Measurements from ENCODE around the gene ENG. TPM values are rescaled to one million over a fixed set of nuclear protein-coding genes. Genes with fewer than 3 reads are reported as not detected.
"Not testable (repeated sequence)": the region's sequence is repeated elsewhere in the genome, so short reads cannot be mapped to it uniquely, and the experiment has no call there.

The ENG gene
- polyA plus RNA-seq, 1 experiment, result 17.2 TPM

DNA sequence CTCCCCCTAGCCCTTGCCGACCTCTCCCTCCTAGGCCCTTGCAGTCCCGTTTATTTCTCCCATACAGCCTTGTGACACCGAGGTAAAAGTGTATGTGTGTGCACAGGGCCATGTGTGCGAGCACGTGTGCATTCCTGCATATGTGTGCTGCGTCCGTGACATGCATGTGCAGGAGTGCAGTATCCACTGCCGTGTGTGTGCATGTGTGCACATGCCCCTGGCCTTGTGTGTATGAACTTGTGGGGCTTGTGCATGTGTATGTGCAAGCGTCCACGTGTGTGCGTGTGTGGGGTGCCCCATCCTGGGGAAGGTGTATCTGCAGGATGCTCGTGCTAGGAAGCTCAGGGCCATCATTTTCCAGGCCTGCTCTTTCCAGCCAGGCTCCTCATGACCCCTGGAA is 16.4 kb upstream of the ENG start:
- CTCF ChIA-PET, result interaction anchor here (0.5 to 2.5 kb wide), 6 partner anchors 10 to 136 kb away, joined by 4 to 28 read pairs (median 10); partner anchors contain the start of gene TOR2A
- Histone ChIP-seq H3K4me3 (ENCODE audit: low read depth, low read length) (no peak overlapping the region), H3K27ac (ENCODE audit: low read depth, low read length) (no peak overlapping the region), H3K9me3 (ENCODE audit: control insufficient read depth, insufficient read depth, low read length) (no peaks in the 10 kb centered on the region; the same call in 1 of the 2 replicates), H3K27me3 (ENCODE audit: control insufficient read depth, insufficient read depth, low read length) (no peaks in the 10 kb centered on the region)
- TF ChIP-seq, protein P1, sequence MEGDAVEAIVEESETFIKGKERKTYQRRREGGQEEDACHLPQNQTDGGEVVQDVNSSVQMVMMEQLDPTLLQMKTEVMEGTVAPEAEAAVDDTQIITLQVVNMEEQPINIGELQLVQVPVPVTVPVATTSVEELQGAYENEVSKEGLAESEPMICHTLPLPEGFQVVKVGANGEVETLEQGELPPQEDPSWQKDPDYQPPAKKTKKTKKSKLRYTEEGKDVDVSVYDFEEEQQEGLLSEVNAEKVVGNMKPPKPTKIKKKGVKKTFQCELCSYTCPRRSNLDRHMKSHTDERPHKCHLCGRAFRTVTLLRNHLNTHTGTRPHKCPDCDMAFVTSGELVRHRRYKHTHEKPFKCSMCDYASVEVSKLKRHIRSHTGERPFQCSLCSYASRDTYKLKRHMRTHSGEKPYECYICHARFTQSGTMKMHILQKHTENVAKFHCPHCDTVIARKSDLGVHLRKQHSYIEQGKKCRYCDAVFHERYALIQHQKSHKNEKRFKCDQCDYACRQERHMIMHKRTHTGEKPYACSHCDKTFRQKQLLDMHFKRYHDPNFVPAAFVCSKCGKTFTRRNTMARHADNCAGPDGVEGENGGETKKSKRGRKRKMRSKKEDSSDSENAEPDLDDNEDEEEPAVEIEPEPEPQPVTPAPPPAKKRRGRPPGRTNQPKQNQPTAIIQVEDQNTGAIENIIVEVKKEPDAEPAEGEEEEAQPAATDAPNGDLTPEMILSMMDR (IDR thresholded peaks at IDR 0.05; ENCODE audit: low read depth, low read length), result no peak
- POLR2A ChIA-PET, result no interaction called here
- no peak for DNase-seq (ENCODE audit: low read depth, low spot score)

DNA sequence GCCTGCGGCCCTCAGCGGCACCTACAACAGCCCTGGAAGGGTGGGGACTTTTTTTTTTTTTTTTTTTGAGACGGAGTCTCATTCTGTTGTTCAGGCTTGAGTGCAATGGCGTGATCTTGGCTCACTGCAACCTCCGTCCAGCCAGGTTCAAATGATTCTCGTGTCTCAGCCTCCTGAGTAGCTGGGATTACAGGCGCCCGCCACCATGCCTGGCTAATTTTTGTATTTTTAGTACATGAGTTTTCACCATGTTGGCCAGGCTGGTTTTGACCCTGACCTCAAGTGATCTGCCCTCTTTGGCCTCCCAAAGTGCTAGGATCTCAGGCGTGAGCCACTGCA is 15.7 kb upstream of the ENG start:
- CTCF ChIA-PET, result interaction anchor here (0.7 to 2.5 kb wide), 34 partner anchors 8 to 365 kb away, joined by 3 to 28 read pairs (median 6); partner anchors contain the start of genes CDK9, ENG, FPGS and TOR2A

DNA sequence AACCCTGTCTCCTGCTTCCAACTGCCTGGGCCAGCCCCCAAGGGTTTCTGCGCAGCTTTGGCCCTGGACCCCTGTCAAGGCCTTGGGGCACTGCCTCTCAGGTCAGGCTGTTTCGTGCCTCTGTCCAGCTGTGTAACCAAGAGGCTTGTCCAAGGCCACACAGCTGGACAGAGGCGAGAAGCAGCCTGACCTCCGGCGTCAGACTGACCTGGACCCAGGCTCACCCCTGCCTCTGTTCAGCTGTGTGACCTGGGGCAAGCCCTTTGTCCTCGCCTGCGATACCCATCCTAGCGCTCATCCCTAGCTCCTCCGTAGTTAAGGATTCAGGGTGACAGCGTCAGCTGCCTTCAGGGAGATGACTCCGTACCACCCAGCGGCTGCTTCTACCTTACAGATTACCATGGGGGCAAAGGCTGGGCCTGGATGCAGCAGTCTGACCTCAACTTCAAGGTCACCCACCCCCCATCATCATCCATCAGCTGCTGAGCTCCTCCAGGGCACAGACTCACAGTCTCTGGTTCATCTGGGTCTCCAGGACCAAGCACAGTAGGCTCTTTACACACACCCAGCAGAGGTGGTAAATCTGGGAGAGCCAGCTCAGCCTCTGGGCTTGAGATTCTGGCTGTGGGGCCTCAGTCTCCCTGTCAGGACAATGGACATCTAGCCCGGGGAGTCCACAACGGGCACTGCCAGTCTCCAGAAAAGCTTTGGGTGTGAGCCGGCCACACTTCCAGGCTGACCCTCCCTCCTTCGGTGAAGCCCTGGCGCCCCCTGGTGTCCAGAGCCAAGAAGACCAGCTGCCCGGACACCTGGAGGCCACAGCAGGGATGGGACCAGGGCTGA is 15.1 kb upstream of the ENG start:
- DNase-seq (ENCODE audit: low read depth, low spot score), result peak; percentile 36
- Histone ChIP-seq H3K27me3 (ENCODE audit: control insufficient read depth, insufficient read depth, low read length) (no peaks in the 10 kb centered on the region), H3K9me3 (ENCODE audit: control insufficient read depth, insufficient read depth, low read length) (no peaks in the 10 kb centered on the region; the same call in 1 of the 2 replicates), H3K4me3 (ENCODE audit: low read depth, low read length) (no peak overlapping the region), H3K27ac (ENCODE audit: low read depth, low read length) (no peak overlapping the region)
- ChIA-PET POLR2A (interaction anchor here (0.6 to 1.3 kb wide), 9 partner anchors 15 to 135 kb away, joined by 3 to 7 read pairs (median 4); partner anchors contain the start of genes ENG, FPGS and TOR2A), CTCF (interaction anchor here (0.5 to 2.5 kb wide), 42 partner anchors 8 to 1890 kb away, joined by 3 to 28 read pairs (median 5); partner anchors contain the start of genes CDK9, ENG, FPGS and TOR2A)
- TF ChIP-seq, protein P1 (IDR thresholded peaks at IDR 0.05; ENCODE audit: low read depth, low read length), result peak; percentile 89

More for the DNA sequence above, 15.7 kb upstream of the ENG start:
- not testable (repeated sequence) for DNase-seq (ENCODE audit: low read depth, low spot score); H3K9me3 ChIP-seq (ENCODE audit: control insufficient read depth, insufficient read depth, low read length); H3K27me3 ChIP-seq (ENCODE audit: control insufficient read depth, insufficient read depth, low read length); H3K27ac ChIP-seq (ENCODE audit: low read depth, low read length); H3K4me3 ChIP-seq (ENCODE audit: low read depth, low read length)
- POLR2A ChIA-PET, result interaction anchor here (0.6 to 1.3 kb wide), 8 partner anchors 16 to 135 kb away, joined by 3 to 7 read pairs (median 4); partner anchors contain the start of genes ENG, FPGS and TOR2A

DNA sequence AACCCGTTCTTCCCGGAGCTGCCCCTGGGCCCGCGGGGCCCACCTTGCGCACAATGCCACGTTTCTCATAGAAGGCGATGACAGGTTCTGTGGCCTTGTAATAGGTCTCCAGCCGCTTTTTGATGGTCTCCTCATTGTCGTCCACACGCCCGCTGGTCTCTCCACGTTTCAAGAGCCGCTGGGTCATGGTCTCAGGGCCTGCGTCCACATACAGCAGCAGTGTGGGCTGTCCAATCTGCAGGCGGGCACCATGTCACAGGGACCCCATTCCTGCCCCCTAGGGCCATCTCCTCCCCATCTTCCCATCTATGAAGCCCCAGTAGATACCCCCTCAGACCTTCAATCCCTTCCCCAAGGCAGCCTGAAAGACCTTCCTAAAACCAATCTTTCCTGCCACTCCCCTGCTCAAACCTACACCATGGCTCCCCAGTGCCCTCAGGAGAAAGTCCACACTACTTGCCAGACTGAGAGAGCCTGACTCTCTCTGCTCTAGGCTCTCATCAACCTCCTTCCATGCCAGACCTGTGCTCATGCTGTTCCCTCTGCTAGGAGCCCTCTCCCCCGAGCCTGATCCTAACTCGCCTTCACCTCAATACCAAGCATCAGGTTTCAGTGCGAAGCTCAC is 13.9 kb upstream of the ENG start:
- DNase-seq (ENCODE audit: low read depth, low spot score), result no peak
- TF ChIP-seq, protein P1 (IDR thresholded peaks at IDR 0.05; ENCODE audit: low read depth, low read length), result no peak
- no peaks in the 10 kb centered on the region for H3K27me3 ChIP-seq (ENCODE audit: control insufficient read depth, insufficient read depth, low read length)
- H3K27ac ChIP-seq (ENCODE audit: low read depth, low read length), result no peak overlapping the region
- H3K9me3 ChIP-seq (ENCODE audit: control insufficient read depth, insufficient read depth, low read length), result no peaks in the 10 kb centered on the region; the same call in 1 of the 2 replicates
- POLR2A ChIA-PET, result no interaction called here
- CTCF ChIA-PET, result interaction anchor here (2.1 to 2.5 kb wide), 3 partner anchors 75 to 133 kb away, joined by 11 to 28 read pairs (median 12); partner anchors contain the start of gene TOR2A
- no peak overlapping the region for H3K4me3 ChIP-seq (ENCODE audit: low read depth, low read length)

DNA sequence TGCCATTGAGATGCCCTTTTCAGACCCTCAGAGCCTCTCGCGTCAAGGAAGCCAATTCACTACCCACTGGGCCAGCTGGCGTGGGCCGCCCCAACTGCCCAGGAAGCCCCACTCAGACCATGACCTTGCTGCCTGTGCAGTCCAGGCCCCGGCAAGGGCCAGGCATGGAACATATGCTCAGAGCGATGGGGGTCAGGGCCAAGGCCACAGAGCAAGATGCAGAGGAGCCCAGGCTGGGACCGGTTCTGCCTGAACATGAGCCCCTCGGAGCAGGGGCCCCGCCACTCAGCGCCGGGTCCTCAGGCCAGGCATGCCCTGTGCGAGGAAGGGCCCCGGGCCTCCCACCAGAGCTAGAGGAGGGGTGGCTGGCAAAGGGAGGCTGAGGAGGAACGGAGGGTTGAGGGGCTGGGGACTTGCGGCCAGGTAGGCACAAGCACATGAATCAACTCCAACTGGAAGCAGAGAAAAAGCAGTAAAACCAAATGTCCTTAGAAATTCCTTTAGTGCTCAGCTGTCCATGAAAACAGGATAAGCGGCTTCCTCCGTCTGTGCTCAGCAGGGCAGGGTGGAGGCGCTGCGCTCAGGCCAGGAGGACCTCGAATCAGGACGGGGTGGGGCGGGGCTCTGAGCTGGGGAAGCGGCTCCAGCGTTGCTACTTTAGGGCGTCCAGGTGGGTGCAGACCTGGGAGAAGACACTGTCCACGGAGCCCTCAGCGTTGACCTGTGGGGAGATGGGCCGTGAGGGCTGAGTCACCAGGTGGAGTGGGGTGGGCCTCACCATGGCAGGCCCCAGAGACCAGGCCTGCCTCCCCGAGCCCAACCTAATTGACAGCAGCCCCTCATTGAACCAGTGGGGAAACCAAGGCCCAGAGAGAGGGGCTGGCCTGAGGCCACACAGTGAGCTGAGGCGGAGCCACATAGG is 13.2 kb upstream of the ENG start:
- DNase-seq (ENCODE audit: low read depth, low spot score), result no peak
- no peaks in the 10 kb centered on the region for H3K27me3 ChIP-seq (ENCODE audit: control insufficient read depth, insufficient read depth, low read length)
- CTCF ChIA-PET, result no interaction called here
- POLR2A ChIA-PET, result no interaction called here
- H3K4me3 ChIP-seq (ENCODE audit: low read depth, low read length), result no peak overlapping the region
- H3K9me3 ChIP-seq (ENCODE audit: control insufficient read depth, insufficient read depth, low read length), result no peaks in the 10 kb centered on the region; the same call in 1 of the 2 replicates
- TF ChIP-seq, protein P1 (IDR thresholded peaks at IDR 0.05; ENCODE audit: low read depth, low read length), result no peak
- no peak overlapping the region for H3K27ac ChIP-seq (ENCODE audit: low read depth, low read length)
